Activated naive CD8-positive, alpha-beta T cell treated with anti-CD3 and anti-CD28 coated beads for 36 hours (primary cell): Measurements from ENCODE around the gene CCND2. TPM values are rescaled to one million over a fixed set of nuclear protein-coding genes. Genes with fewer than 3 reads are reported as not detected.

Experiments
- DNase-seq: peaks from one replicate; pipeline ENCODE4 v3.0.0; 2021
- H3K27ac Mint-ChIP-seq: one replicate; pipeline ENCODE4 v1.8.0; 2022; ENCODE audit warnings: mild to moderate bottlenecking, moderate library complexity, mixed read lengths
- H3K27me3 Mint-ChIP-seq: one replicate; pipeline ENCODE4 v1.8.0; 2022; ENCODE audit warnings: mild to moderate bottlenecking, mixed read lengths
- H3K36me3 Mint-ChIP-seq: one replicate; pipeline ENCODE4 v1.8.0; 2021; ENCODE audit warnings: mild to moderate bottlenecking, mixed read lengths
- H3K4me1 Mint-ChIP-seq: one replicate; pipeline ENCODE4 v1.8.0; 2021; ENCODE audit warnings: mixed read lengths
- H3K4me3 Mint-ChIP-seq: one replicate; pipeline ENCODE4 v1.8.0; 2022; ENCODE audit warnings: mild to moderate bottlenecking, moderate library complexity, mixed read lengths
- H3K9me3 Mint-ChIP-seq: one replicate; pipeline ENCODE4 v1.8.0; 2022; ENCODE audit warnings: mixed read lengths
- total RNA-seq, 2 experiments: library from RNA; stranded (reverse); gene quantifications; one replicate each; pipeline ENCODE4 v1.2.3, GENCODE V29; 2021

The CCND2 gene
- total RNA-seq, 2 experiments from 2014 or later, result 749 TPM

DNA sequence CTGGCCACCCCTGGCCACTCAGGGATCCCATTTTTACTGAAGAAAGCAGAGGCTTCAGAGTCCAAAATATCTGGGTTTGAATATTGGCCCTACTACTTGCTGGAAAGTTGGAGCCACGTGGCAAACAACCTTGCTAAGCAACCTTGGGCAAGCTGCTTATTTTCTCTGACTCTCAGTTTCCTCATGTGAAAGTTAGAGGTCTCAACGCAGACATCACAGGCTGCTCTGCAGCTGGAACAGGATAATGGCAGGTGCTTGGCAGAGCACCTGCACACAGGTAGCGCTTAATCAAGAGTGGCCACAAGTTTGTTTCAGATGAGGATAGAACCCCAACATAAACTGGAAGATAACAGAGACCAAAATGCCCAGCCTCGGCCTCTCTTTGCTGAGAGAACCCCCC is 28.1 kb upstream of the CCND2 start:
- DNase-seq, result no peak
- no peak overlapping the region for H3K4me3 Mint-ChIP-seq
- peaks cover 28% of the 10 kb centered on the region for H3K27me3 Mint-ChIP-seq
- peaks cover 8% of the 10 kb centered on the region for H3K4me1 Mint-ChIP-seq
- peaks cover 2% of the 10 kb centered on the region for H3K9me3 Mint-ChIP-seq
- H3K27ac Mint-ChIP-seq, result no peak overlapping the region
- H3K36me3 Mint-ChIP-seq, result no peaks in the 10 kb centered on the region

DNA sequence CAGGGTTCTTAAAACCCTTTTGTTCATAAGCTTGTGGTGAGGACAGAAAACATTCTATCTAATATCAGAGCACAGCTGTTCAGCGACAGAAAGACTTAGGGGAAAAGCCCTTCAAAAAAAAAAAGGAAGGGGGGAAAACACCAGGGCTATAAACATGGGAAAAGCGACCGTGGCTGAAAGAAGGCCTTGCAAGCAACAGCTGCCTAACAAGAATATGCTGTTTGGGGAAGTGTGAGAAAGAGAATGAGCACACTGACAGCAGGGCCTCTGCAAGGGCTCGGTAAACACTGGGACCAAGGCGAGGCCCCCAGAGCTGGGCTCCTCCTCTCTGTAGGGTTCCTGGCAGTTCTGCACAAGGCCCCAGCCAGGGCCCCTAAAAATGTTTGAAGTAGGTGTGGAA is 27.4 kb upstream of the CCND2 start:
- Mint-ChIP-seq H3K36me3 (no peaks in the 10 kb centered on the region), H3K27ac (no peak overlapping the region), H3K4me1 (peaks cover 12% of the 10 kb centered on the region), H3K9me3 (peaks cover 2% of the 10 kb centered on the region), H3K4me3 (no peak overlapping the region), H3K27me3 (peaks cover 28% of the 10 kb centered on the region)
- DNase-seq, result no peak

DNA sequence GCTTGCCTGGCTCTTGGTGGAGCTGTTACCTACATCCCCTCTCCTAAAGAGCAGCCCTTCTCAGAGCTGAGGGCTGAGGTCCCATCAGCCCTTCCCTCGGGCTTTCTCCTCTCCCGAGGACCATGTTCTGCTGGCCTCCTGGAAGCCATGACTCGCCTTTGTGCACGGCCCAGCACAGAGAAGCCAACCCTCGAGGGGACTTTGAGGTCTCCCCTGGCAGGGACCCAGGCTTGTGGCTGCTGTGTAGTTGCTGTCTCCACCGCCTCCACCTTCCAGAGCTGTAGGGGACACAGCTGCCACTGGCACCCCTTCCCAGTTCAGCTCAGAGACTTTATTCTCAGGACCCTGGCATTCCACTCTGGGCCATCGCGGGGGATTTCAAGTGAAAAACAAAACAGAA is 22.9 kb upstream of the CCND2 start:
- H3K4me1 Mint-ChIP-seq, result peaks cover 12% of the 10 kb centered on the region
- H3K27ac Mint-ChIP-seq, result no peak overlapping the region
- H3K9me3 Mint-ChIP-seq, result no peaks in the 10 kb centered on the region
- peaks cover 2% of the 10 kb centered on the region for H3K36me3 Mint-ChIP-seq
- H3K4me3 Mint-ChIP-seq, result peak overlapping the region; percentile 20
- H3K27me3 Mint-ChIP-seq, result peaks cover 8% of the 10 kb centered on the region
- DNase-seq, result peak; percentile 9

- DNase-seq, result no peak
- peaks cover 8% of the 10 kb centered on the region for H3K27me3 Mint-ChIP-seq
- H3K4me1 Mint-ChIP-seq, result peaks cover 8% of the 10 kb centered on the region
- H3K27ac Mint-ChIP-seq, result peak overlapping the region; percentile 38
- H3K4me3 Mint-ChIP-seq, result peak overlapping the region; percentile 27
- peaks cover 2% of the 10 kb centered on the region for H3K36me3 Mint-ChIP-seq
- no peaks in the 10 kb centered on the region for H3K9me3 Mint-ChIP-seq
Measured at GRCh38 chr12:4251216-4251891, 22.2 kb upstream of the CCND2 start.

GRCh38 chr12:4251967-4252366 is 21.6 kb upstream of the CCND2 start:
- Mint-ChIP-seq H3K27ac (no peak overlapping the region), H3K27me3 (peaks cover 8% of the 10 kb centered on the region), H3K9me3 (no peaks in the 10 kb centered on the region), H3K4me3 (no peak overlapping the region), H3K4me1 (peaks cover 12% of the 10 kb centered on the region), H3K36me3 (peaks cover 2% of the 10 kb centered on the region)
- DNase-seq, result no peak

GRCh38 chr12:4252601-4253000 is 21.0 kb upstream of the CCND2 start:
- Mint-ChIP-seq H3K27me3 (peaks cover 8% of the 10 kb centered on the region), H3K4me3 (no peak overlapping the region), H3K27ac (no peak overlapping the region)

DNA sequence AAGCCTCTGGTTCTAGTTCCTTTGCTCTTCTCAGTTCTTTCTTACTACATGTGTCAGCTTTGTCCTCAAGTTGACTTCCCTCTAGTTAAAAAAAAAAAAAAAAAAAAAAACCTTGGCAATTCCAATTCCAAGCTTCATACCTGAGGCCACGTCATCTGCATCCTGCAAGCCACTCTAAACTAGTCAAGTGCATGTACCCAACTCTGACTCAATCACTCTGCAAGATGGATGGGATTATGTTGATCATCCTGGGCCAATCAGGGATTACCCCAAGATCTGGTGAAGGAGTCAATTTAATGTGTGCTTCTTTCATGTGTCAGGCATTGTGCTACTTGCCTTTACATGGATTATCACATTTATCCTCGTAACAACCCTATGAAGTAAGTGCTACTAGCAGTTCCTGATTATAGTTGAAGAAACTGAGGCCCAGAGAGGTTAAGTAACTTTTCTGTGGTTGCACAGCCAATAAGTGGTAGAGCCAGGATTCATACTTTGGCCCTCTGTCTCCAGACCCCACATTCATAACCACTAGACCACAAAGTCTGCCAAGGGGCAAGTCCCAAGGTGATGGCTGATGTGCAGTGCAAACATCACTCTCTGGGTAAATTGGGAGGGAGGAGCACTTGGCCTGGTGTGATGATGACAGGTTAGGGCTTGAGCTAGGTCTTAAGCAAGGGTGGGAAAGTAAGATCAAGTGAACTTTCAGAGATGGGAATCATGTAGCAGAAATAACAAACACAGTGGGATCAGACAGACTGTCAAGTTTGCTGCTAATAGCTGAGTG is 17.3 kb upstream of the CCND2 start:
- peaks cover 2% of the 10 kb centered on the region for H3K36me3 Mint-ChIP-seq
- no peak overlapping the region for H3K4me3 Mint-ChIP-seq
- DNase-seq, result no peak
- H3K27me3 Mint-ChIP-seq, result peaks cover 8% of the 10 kb centered on the region
- H3K27ac Mint-ChIP-seq, result no peak overlapping the region
- peaks cover 11% of the 10 kb centered on the region for H3K9me3 Mint-ChIP-seq
- peaks cover 9% of the 10 kb centered on the region for H3K4me1 Mint-ChIP-seq

More at GRCh38 chr12:4252601-4253000, 21.0 kb upstream of the CCND2 start:
- Mint-ChIP-seq H3K36me3 (peaks cover 2% of the 10 kb centered on the region), H3K4me1 (peaks cover 14% of the 10 kb centered on the region), H3K9me3 (no peaks in the 10 kb centered on the region)
- DNase-seq, result no peak

DNA sequence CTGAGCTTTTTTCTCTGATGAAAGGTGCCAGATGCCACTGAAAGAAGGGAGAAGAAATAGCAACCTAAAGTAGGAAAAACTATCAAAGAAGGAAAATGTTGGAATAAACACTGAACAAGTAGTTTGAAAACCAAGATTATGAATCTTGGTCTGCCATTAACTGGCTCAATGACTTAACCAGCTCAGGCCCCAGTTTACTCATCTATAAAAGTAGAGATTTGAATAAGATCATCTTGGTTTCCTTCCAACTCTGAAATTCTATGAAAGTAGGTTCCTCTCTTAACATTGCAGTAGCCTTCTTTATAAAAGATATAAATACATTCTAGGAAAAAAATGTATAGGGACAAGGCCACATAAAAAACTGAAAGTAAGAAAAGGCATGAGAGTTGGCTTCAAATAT is 16.1 kb upstream of the CCND2 start:
- Mint-ChIP-seq H3K36me3 (peaks cover 2% of the 10 kb centered on the region), H3K9me3 (peaks cover 11% of the 10 kb centered on the region), H3K4me3 (no peak overlapping the region), H3K4me1 (peaks cover 6% of the 10 kb centered on the region), H3K27me3 (peaks cover 8% of the 10 kb centered on the region), H3K27ac (no peak overlapping the region)
- no peak for DNase-seq

- Mint-ChIP-seq H3K9me3 (peaks cover 11% of the 10 kb centered on the region), H3K4me1 (peaks cover 6% of the 10 kb centered on the region), H3K27ac (no peak overlapping the region), H3K4me3 (no peak overlapping the region), H3K36me3 (no peaks in the 10 kb centered on the region), H3K27me3 (no peaks in the 10 kb centered on the region)
- no peak for DNase-seq
Measured at GRCh38 chr12:4259099-4259498, 14.5 kb upstream of the CCND2 start.

DNA sequence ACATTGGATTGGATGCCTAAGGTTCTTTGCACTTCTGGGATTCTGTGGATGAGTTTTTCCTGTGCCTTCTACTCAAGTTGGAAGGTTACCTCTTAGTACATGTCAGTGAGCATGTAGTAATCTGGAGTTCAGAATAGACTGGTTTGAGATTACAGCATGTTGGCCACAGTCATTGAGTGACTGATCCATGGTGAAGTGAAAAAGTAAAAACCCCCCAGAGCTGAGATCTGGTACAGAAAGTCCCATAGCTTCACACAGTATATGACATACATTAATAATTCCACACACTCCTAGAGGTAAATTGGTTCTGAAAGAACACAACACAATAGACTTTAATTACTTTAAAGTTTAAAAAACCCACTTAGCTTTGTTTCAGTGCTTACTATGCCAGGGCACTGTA is 11.9 kb upstream of the CCND2 start:
- Mint-ChIP-seq H3K27ac (no peak overlapping the region), H3K4me3 (no peak overlapping the region), H3K9me3 (peaks cover 11% of the 10 kb centered on the region), H3K4me1 (peaks cover 3% of the 10 kb centered on the region), H3K36me3 (no peaks in the 10 kb centered on the region), H3K27me3 (no peaks in the 10 kb centered on the region)
- DNase-seq, result no peak

DNA sequence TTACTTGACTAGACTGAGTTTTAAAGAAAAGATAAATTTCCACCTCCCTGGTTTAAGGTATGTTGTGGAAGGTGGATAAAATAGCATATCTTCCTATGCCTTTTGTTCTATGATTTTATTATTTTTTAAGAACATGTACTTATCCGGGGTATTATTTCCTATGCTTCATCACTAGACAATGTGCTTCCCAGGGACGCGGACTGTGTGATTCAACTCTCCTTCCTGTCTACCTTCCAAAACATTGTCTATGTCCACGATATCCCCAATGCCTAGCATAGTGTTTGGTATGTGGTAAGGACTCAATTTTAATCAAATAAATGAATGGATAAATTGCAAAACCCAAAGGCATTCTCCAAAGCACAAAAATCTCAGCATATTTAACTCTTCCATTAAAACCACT is 8.3 kb upstream of the CCND2 start:
- H3K9me3 Mint-ChIP-seq, result no peaks in the 10 kb centered on the region
- no peak overlapping the region for H3K4me3 Mint-ChIP-seq
- no peaks in the 10 kb centered on the region for H3K27me3 Mint-ChIP-seq
- no peak overlapping the region for H3K27ac Mint-ChIP-seq
- H3K36me3 Mint-ChIP-seq, result no peaks in the 10 kb centered on the region
- peaks cover 16% of the 10 kb centered on the region for H3K4me1 Mint-ChIP-seq
- DNase-seq, result no peak

DNA sequence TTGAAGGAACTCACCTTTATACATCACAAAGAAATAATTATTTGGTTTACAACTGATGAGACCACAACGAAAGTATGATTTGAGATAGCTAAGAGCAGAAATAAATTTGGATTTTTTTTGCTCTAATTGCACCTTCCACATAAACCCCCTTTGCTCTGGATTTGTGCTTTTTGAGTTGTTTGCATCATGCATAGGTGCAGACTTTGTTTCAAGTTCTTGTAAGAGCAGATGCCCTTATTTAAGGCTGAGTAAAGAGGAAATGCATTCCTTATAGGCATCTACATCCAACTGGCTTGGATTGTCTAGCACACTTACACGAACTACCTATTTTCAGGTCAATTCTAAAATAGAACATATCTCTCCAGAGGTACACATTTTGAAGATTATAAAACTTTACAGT is 6.6 kb upstream of the CCND2 start:
- Mint-ChIP-seq H3K4me1 (peaks cover 16% of the 10 kb centered on the region), H3K27me3 (no peaks in the 10 kb centered on the region), H3K4me3 (no peak overlapping the region), H3K9me3 (no peaks in the 10 kb centered on the region), H3K36me3 (peaks cover 2% of the 10 kb centered on the region), H3K27ac (no peak overlapping the region)
- no peak for DNase-seq

GRCh38 chr12:4267704-4268328 is 5.7 kb upstream of the CCND2 start:
- Mint-ChIP-seq H3K27ac (peak overlapping the region; percentile 98), H3K4me1 (peaks cover 18% of the 10 kb centered on the region), H3K27me3 (no peaks in the 10 kb centered on the region), H3K36me3 (peaks cover 2% of the 10 kb centered on the region), H3K9me3 (no peaks in the 10 kb centered on the region), H3K4me3 (peak overlapping the region; percentile 45)
- DNase-seq, result no peak

DNA sequence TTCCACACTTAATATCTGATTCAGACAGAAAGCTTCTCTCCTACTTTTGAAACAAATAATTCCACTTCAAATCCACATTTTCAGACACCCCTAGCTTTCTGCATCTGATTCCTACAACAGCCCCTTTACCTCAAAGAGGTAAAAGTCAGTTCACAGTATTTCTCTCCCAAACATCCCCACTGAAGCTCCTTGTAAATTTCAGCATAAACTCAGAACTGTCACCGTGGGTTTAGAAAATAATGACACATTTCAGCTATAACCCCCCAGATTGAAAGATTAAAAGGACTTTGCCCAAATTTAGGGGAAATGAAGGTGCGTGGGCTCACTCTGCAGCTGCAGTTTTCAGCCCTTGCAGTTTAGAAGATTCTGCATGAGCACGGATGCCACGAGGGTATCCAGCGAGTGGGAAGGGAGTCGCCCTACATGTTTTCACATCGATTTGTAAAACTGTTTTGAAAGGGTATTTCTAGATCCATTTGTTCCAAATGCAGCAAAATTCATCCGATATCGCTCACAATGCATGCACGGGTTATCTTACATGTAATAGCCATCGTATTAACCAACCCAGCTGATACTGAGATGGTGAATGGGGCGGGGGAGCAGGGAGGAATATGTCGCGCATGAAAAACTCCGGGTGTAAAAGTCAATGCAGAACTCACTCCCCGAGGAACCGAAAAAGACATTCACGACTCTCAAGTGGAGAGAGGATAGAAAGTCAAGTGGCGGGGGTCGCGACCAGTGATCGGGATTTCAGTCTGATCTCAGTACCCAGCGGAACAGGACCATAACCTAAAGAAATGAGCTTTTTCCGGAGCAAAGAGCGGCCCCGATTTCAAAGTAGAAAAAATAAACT is 5.0 kb upstream of the CCND2 start:
- Mint-ChIP-seq H3K27ac (peak overlapping the region; percentile 98), H3K9me3 (no peaks in the 10 kb centered on the region), H3K27me3 (no peaks in the 10 kb centered on the region), H3K36me3 (peaks cover 3% of the 10 kb centered on the region), H3K4me3 (peak overlapping the region; percentile 93), H3K4me1 (peaks cover 21% of the 10 kb centered on the region)
- DNase-seq, result peak; percentile 36
